Mammary epithelial cell (primary cell): Measurements from ENCODE around the gene ESRRB.

Experiments used
- CTCF ChIP-seq, 2 donors: IDR thresholded peaks in 1 of 2; conservative IDR thresholded peaks in 1 of 2; 2 replicates each; pipeline ENCODE4 v1.5.1; 2011 to 2012; ENCODE audit warnings: inconsistent platforms in 2 of 2, low read length in 2 of 2, mild to moderate bottlenecking in 2 of 2, control low read depth in 1 of 2, low read depth in 1 of 2; ENCODE audit not compliant: insufficient read depth in 1 of 2; ENCODE audit errors: extremely low read depth in 1 of 2
- EZH2 ChIP-seq: IDR thresholded peaks from 2 replicates; pipeline ENCODE4 v1.6.1; 2012; ENCODE audit warnings: low read length, inconsistent platforms, borderline replicate concordance

- peak in 1 of 2 donors; percentile 12 for TF ChIP-seq CTCF (conservative IDR thresholded peaks at IDR 0.05 in 1 of 2, IDR thresholded peaks at IDR 0.05 in 1 of 2; ENCODE audit: extremely low read depth in 1 of 2, insufficient read depth in 1 of 2, low read depth in 1 of 2, low read length in 2 of 2)
- no peak for TF ChIP-seq EZH2
Measured at GRCh38 chr14:76373456-76373855, 2.5 kb upstream of the ESRRB start.
